Raji (cell line): ENCODE measurements around the gene ATG4B.

Experiments
- POLR2A ChIP-seq: IDR thresholded peaks from 2 replicates; pipeline ENCODE4 v1.6.1; 2011; ENCODE audit warnings: low read depth, low read length, control low read depth; ENCODE audit not compliant: insufficient read depth

Gene ATG4B

GRCh38 chr2:241609859-241610793 lies 27.4 kb upstream of the ATG4B start:
- peak; percentile 58 for TF ChIP-seq POLR2A

GRCh38 chr2:241611062-241611461 lies 26.4 kb upstream of the ATG4B start:
- TF ChIP-seq POLR2A, result no peak

DNA sequence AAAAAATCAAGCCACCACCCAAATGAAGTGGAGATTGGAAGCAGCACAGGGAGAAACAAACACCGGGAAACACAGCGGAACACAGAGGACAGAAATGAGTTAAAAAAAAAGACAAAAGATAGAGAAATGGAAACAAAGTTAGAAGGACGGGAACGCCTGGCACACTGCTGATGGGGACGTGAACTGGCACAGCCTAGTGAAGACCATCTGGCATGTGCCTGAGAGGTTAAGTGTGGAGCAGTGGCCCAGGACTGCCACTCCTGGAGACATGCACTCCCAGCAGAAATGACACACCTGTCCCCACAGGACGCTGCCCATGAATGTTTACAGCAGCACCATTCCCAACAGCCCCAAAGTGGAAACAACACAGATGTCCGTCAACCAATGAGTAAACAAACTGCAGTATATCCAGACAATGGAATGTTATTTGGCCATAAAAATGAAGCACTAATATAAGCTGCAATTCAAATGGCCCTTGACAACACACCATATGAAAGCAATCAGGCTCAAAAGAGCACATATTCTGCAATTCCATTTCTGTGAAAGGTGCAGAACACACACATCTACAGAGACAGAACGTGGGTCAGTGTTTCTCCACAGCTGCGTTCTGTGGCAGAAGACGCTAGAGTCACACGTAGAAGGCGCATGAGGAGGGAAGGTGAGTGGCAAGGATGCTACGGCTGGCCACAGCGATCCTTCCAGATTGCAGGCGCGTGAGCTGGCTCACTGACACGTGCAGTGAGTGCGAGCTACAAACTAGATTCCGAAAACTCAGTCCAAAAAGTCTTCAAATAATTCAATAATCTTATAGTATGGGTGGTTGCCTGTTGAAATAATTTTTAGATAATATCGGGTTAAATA lies 25.1 kb upstream of the ATG4B start:
- TF ChIP-seq POLR2A, result no peak

GRCh38 chr2:241613017-241613780 lies 24.3 kb upstream of the ATG4B start:
- no peak for TF ChIP-seq POLR2A

- TF ChIP-seq POLR2A, result no peak
These were observed 22.5 kb upstream of the ATG4B start for GRCh38 chr2:241615041-241615440.

DNA sequence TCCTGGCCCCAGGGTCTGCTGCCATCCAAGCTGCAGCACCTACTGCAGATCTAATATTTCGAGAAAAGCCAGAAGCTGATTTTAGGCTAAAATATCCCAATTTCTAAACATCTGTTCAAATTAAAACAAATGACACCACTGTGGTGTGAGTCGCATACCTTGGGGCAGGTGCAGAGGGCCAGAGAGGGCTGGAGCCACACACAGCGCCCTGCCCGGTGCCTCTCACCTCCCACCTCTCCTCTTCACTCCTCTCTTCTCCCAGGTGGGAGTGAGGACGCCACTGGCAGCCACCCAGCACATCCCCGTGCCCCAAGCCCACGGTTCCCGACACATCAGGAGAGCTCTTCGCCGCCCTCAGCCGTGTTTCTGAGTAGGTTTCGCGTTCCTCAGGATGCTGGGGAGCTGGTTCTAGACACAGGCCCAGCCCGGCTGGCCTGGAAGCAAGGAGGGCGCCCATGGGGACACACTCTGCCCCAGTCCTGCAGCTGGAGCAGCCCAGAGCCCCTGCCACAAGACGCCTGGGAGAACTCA lies 21.9 kb upstream of the ATG4B start:
- no peak for TF ChIP-seq POLR2A

DNA sequence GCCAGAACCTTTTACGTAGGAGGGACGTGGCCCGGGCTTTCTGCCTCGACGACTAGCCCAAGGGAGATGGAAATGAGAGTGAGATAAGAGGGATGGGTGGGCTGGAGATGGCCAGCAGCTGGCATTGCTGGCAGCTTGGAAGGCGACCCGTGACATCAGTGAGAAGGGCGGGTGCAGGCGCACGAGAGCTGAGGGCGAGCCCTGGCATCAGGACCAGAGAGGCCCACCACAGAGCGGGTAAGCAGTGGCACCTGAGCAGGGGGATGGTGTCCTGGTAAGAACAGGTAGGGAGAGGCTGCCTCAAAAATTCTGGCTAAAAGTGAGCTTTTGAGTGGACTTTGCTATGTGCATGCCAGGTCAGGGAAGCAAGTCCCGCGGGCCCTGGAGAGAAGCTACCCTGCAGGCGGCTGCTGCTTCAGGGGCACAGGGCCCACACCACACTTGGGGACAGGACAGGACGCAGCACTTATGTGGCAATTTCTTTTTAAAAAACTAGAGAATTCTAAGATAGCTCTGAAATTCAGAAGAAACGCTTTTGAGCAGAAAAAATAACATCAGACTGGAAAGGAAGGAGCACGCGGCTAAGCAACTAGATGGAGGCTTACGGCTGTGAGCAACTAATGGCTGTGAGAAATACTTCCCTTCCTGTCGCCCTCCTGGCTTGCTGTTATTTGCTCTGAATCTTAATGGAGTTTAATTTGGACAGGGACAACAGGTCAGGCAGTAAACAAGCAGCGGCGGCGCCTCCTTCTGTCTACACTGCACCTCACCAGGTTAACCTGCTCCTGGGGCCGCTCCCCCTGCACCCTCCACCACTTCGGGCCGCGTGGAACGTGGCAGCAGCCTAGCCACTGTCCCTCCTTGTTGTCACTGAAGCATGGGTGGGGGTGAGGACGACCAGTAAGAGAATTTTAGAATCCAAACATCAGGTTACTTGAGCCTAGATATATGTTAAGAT lies 21.0 kb upstream of the ATG4B start:
- no peak for TF ChIP-seq POLR2A

- no peak for TF ChIP-seq POLR2A
These were observed 19.9 kb upstream of the ATG4B start for GRCh38 chr2:241617431-241618154.

DNA sequence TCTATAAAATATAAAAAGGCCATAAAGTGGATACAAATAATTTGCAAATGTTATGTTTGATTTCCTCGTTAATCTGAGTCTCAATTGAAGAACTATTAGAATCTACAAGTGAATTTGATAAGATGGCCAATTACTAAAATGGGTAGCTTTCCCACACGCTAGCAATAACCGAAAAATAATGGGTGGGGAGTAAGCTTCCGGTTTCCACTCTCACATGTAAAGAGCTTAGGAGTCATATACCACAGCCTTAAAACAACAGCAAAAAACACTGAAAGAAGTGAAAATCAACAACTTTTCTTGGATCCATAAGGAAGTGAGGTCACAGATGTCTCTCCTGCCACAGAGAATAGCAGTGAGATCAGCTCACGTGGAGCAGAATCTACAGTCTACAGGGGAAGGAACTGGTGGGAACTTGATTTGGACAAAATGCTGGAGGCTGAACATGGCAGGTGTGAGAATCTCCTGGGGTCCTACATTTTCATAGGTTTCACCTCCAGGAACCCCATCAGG lies 19.1 kb upstream of the ATG4B start:
- TF ChIP-seq POLR2A, result no peak

GRCh38 chr2:241618829-241619228 lies 18.7 kb upstream of the ATG4B start:
- TF ChIP-seq POLR2A, result no peak

DNA sequence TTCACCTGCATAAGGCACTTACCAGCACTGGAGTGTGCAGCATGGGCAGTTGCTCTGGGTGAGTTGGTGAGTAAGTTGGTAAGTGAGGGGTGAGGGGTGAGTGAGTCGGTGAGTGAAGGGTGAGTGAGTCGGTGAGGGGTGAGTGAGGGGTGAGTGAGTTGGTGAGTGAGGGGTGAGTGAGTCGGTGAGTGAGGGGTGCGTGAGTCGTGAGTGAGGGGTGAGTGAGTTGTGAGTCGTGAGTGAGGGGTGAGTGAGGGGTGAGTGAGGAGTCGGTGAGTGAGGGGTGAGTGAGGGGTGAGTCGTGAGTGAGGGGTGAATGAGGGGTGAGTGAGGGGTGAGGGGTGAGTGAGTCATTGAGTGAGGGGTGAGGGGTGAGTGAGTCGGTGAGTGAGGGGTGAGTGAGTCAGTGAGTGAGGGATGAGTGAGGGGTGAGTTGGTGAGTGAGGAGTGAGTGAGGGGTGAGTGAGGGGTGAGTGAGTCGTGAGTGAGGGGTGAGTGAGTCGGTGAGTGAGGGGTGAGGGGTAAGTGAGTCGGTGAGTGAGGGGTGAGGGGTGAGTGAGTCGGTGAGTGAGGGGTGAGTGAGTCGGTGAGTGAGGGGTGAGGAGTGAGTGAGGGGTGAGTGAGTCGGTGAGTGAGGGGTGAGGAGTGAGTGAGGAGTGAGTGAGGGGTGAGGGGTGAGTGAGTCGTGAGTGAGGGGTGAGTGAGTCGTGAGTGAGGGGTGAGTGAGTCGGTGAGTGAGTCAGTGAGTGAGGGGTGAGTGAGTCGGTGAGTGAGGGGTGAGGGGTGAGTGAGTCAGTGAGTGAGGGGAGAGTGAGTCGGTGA lies 17.7 kb upstream of the ATG4B start:
- no peak for TF ChIP-seq POLR2A

DNA sequence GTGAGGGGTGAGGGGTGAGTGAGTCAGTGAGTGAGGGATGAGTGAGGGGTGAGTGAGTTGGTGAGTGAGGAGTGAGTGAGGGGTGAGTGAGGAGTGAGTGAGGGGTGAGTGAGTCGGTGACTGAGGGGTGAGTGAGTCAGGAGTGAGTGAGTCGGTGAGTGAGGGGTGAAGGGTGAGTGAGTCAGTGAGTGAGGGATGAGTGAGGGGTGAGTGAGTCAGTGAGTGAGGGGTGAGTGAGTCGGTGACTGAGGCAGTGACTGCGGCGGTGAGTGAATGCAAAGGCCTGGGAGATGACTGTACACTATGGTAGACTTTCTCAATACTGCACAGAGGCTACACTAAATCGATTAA lies 17.1 kb upstream of the ATG4B start:
- TF ChIP-seq POLR2A, result no peak
